GM12878 (cell line): Measurements from ENCODE around the gene PISD.

Source experiments
- BACH1 ChIP-seq: fragments of 450-650 bp; IDR thresholded peaks from 2 replicates; pipeline ENCODE4 v1.6.1; 2017; ENCODE audit warnings: mild to moderate bottlenecking, borderline replicate concordance
- CTCF ChIP-seq, 3 experiments: IDR thresholded peaks in 2 of 3; conservative IDR thresholded peaks in 1 of 3; 2 replicates each; pipeline ENCODE4 v1.5.1; 2011; ENCODE audit warnings: low read depth in 3 of 3, low read length in 3 of 3, mild to moderate bottlenecking in 3 of 3, control low read depth in 2 of 3, moderate library complexity in 2 of 3, inconsistent platforms in 1 of 3, mixed read lengths in 1 of 3; ENCODE audit not compliant: control insufficient read depth in 2 of 3, insufficient read depth in 1 of 3; ENCODE audit errors: extremely low read depth in 1 of 3
- EP300 ChIP-seq, 2 experiments: fragments of 150-350 bp in 1 of 2; IDR thresholded peaks; 2 replicates each; pipeline ENCODE4 v1.6.1; 2011 to 2012; ENCODE audit warnings: low read depth in 2 of 2, low read length in 2 of 2, borderline replicate concordance in 1 of 2, improper control_type of control experiment in 1 of 2, inconsistent platforms in 1 of 2; ENCODE audit not compliant: control insufficient read depth in 1 of 2
- FOXM1 ChIP-seq: IDR thresholded peaks from 2 replicates; pipeline ENCODE4 v1.6.1; 2012; ENCODE audit warnings: low read depth, mild to moderate bottlenecking, inconsistent platforms, low read length, moderate library complexity
- GATAD2B ChIP-seq: fragments of 450-650 bp; conservative IDR thresholded peaks from 2 replicates; pipeline ENCODE4 v1.6.1; 2017; ENCODE audit warnings: low read depth, mild to moderate bottlenecking, moderate library complexity
- POLR2A ChIP-seq: IDR thresholded peaks from 2 replicates; pipeline ENCODE4 v1.6.1; 2011; ENCODE audit warnings: low read depth, mild to moderate bottlenecking, low read length
- SIN3A ChIP-seq: IDR thresholded peaks from 2 replicates; pipeline ENCODE4 v1.6.1; 2012; ENCODE audit warnings: low read depth, low read length, improper control_type of control experiment
- SMAD1 ChIP-seq: fragments of 450-650 bp; IDR thresholded peaks from 2 replicates; pipeline ENCODE4 v1.6.1; 2018; ENCODE audit warnings: mild to moderate bottlenecking, low read depth; ENCODE audit not compliant: partially characterized antibody
- SP1 ChIP-seq: IDR thresholded peaks from one replicate; pipeline ENCODE4 v1.6.1; 2011; ENCODE audit warnings: low read depth, low read length
- SPI1 ChIP-seq: IDR thresholded peaks from 2 replicates; pipeline ENCODE4 v1.6.1; 2011; ENCODE audit warnings: low read depth, mild to moderate bottlenecking, low read length, moderate library complexity, borderline replicate concordance; ENCODE audit not compliant: insufficient read depth
- ZBTB33 ChIP-seq: fragments of 450-650 bp; IDR thresholded peaks from 2 replicates; pipeline ENCODE4 v1.6.1; 2017; ENCODE audit warnings: mild to moderate bottlenecking

- TF ChIP-seq BACH1 (no peak), SIN3A (no peak), POLR2A (peak; percentile 38; the same call in 1 of the 2 replicates), SPI1 (no peak), ZBTB33 (no peak), CTCF (IDR thresholded peaks at IDR 0.05 in 2 of 3, conservative IDR thresholded peaks at IDR 0.05 in 1 of 3; ENCODE audit: control insufficient read depth in 2 of 3, extremely low read depth in 1 of 3, insufficient read depth in 1 of 3, low read depth in 3 of 3, low read length in 3 of 3) (peak; percentile 5 to 36 (median 22); a peak in 4 of 6 replicates), GATAD2B (no peak), SP1 (no peak), SMAD1 (no peak), FOXM1 (no peak), EP300 (IDR thresholded peaks at IDR 0.05; ENCODE audit: borderline replicate concordance in 1 of 2, control insufficient read depth in 1 of 2, low read depth in 2 of 2, low read length in 2 of 2) (no peak)
These were observed 32.9 kb downstream of the PISD start for GRCh38 chr22:31628969-31629708.
